GM19351 (cell line): ENCODE data around the gene PCDHB7.
"Not testable (repeated sequence)": the region's sequence is repeated elsewhere in the genome, so short reads cannot be mapped to it uniquely, and the experiment has no call there.

Experiments
- ATAC-seq: cut with Tn5 transposase; IDR thresholded peaks from one replicate; pipeline ENCODE4 v1.9.1; 2021; ENCODE audit warnings: mild to moderate bottlenecking, moderate library complexity; ENCODE audit not compliant: unreplicated experiment

The PCDHB7 gene

GRCh38 chr5:141179876-141180275, 7.4 kb downstream of the PCDHB7 start:
- ATAC-seq, result not testable (repeated sequence)

- ATAC-seq, result no peak
Observed at GRCh38 chr5:141180313-141180712, 7.9 kb downstream of the PCDHB7 start.

- no peak for ATAC-seq
Observed at GRCh38 chr5:141182248-141182647, 9.8 kb downstream of the PCDHB7 start, which contains the start of gene PCDHB16. Gene PCDHB16 (plus strand): TSS chr5:141182387. CDS start chr5:141182560, 173 bp downstream.

- not testable (repeated sequence) for ATAC-seq
Observed at GRCh38 chr5:141184117-141184855, 11.8 kb downstream of the PCDHB7 start.

GRCh38 chr5:141186897-141187512, 14.6 kb downstream of the PCDHB7 start, which contains the start of gene PCDHB9:
Gene PCDHB9 (plus strand): TSS chr5:141187161. CDS start chr5:141187319, 158 bp downstream.
- ATAC-seq, result no peak

- not testable (repeated sequence) for ATAC-seq
Observed at GRCh38 chr5:141188682-141189081, 16.2 kb downstream of the PCDHB7 start.

- not testable (repeated sequence) for ATAC-seq
Observed at GRCh38 chr5:141189131-141189530, 16.7 kb downstream of the PCDHB7 start.

GRCh38 chr5:141192110-141192725, 19.8 kb downstream of the PCDHB7 start, which contains the start of gene PCDHB10:
Gene PCDHB10 (plus strand): TSS chr5:141192353. CDS start chr5:141192553, 200 bp downstream.
- no peak for ATAC-seq

GRCh38 chr5:141194332-141194731, 21.9 kb downstream of the PCDHB7 start:
- not testable (repeated sequence) for ATAC-seq

GRCh38 chr5:141196363-141196762, 23.9 kb downstream of the PCDHB7 start:
- no peak for ATAC-seq

GRCh38 chr5:141199359-141200235, 27.2 kb downstream of the PCDHB7 start, which contains the start of gene PCDHB11:
Gene PCDHB11 (plus strand): TSS chr5:141199627. CDS start chr5:141199775, 148 bp downstream.
- no peak for ATAC-seq

GRCh38 chr5:141201126-141201525, 28.7 kb downstream of the PCDHB7 start:
- not testable (repeated sequence) for ATAC-seq

- not testable (repeated sequence) for ATAC-seq
Observed at GRCh38 chr5:141201646-141202045, 29.2 kb downstream of the PCDHB7 start.

- no peak for ATAC-seq
Observed at GRCh38 chr5:141208478-141208877, 36.0 kb downstream of the PCDHB7 start, which contains the start of gene PCDHB12. Gene PCDHB12 (plus strand): TSS chr5:141208719. CDS start chr5:141208908, 189 bp downstream.

GRCh38 chr5:141210281-141210680, 37.8 kb downstream of the PCDHB7 start:
- not testable (repeated sequence) for ATAC-seq

- ATAC-seq, result not testable (repeated sequence)
Observed at GRCh38 chr5:141210849-141211248, 38.4 kb downstream of the PCDHB7 start.

GRCh38 chr5:141213656-141214339, 41.4 kb downstream of the PCDHB7 start, which contains the start of gene PCDHB13:
Gene PCDHB13 (plus strand): TSS chr5:141213919. CDS start chr5:141214124, 205 bp downstream.
- ATAC-seq, result not testable (repeated sequence)

- ATAC-seq, result not testable (repeated sequence)
Observed at GRCh38 chr5:141214583-141214982, 42.1 kb downstream of the PCDHB7 start.

- not testable (repeated sequence) for ATAC-seq
Observed at GRCh38 chr5:141215504-141215903, 43.1 kb downstream of the PCDHB7 start.
